B cell (primary cell): ENCODE data around the gene EGLN2. TPM values are rescaled to one million over a fixed set of nuclear protein-coding genes. Genes with fewer than 3 reads are reported as not detected.
A peak's percentile ranks its signal among the peaks of the same experiment; 100 is the strongest.

Source experiments
- ATAC-seq: fragments of 200-7000 bp; cut with Tn5 transposase; one replicate; pipeline ENCODE4 v1.10.0; 2021; ENCODE audit warnings: low read depth, mild to moderate bottlenecking, moderate number of reproducible peaks, moderate library complexity
- CTCF ChIA-PET: fragments of 350-600 bp; sonication (Branson Sonifier 250); formaldehyde crosslinking; loops from one replicate; lab custom pipeline; 2021; ENCODE audit warnings: antibody characterized with exemption, inconsistent platforms; lab: Charles Lee
- POLR2A ChIA-PET: fragments of 350-600 bp; sonication (Branson Sonifier 250); formaldehyde crosslinking; loops from one replicate; lab custom pipeline; 2021; ENCODE audit warnings: antibody characterized with exemption; lab: Charles Lee
- DNase-seq: peaks from one replicate; pipeline ENCODE4 v3.0.0; 2013
- H2AFZ ChIP-seq: 2 replicates; pipeline ENCODE4 v1.6.1; 2012; ENCODE audit warnings: mild to moderate bottlenecking, low read depth, low read length; ENCODE audit not compliant: insufficient read depth, poor library complexity, severe bottlenecking
- H3K27ac ChIP-seq, 2 donors: 1 replicate in 1 of 2; 2 replicates in 1 of 2; pipeline ENCODE4 v1.5.1; 2012 to 2013; ENCODE audit warnings: low read length in 2 of 2, mild to moderate bottlenecking in 2 of 2, moderate library complexity in 1 of 2
- H3K27me3 ChIP-seq, 4 experiments: fragments of 200-600 bp in 1 of 4; sonication (generic) in 1 of 4; replicated peaks in 1 of 4; 1 replicate in 2 of 4; 2 replicates in 2 of 4; pipeline versions ENCODE4 v1.6.1 to v1.7.0; 2013 to 2016; ENCODE audit warnings: low read length in 3 of 4, mild to moderate bottlenecking in 2 of 4, mixed read lengths in 1 of 4, moderate library complexity in 1 of 4; ENCODE audit not compliant: insufficient read depth in 4 of 4, control insufficient read depth in 3 of 4; ENCODE audit errors: control extremely low read depth in 1 of 4
- H3K36me3 ChIP-seq, 2 experiments: replicated peaks in 1 of 2; 1 replicate in 1 of 2; 2 replicates in 1 of 2; pipeline versions ENCODE4 v1.6.1 to v1.7.1; 2013; ENCODE audit warnings: low read length in 1 of 2; ENCODE audit not compliant: insufficient read depth in 2 of 2, control insufficient read depth in 1 of 2; ENCODE audit errors: control extremely low read depth in 1 of 2, extremely low read depth in 1 of 2
- H3K4me1 ChIP-seq, 2 donors: fragments of 200-600 bp in 1 of 2; sonication (generic) in 1 of 2; 1 replicate in 1 of 2; 2 replicates in 1 of 2; pipeline versions ENCODE4 v1.5.1 to v1.6.1; 2013 to 2017; ENCODE audit warnings: low read length in 2 of 2; ENCODE audit not compliant: control insufficient read depth in 2 of 2, insufficient read depth in 2 of 2
- H3K4me2 ChIP-seq: replicated peaks from 2 replicates; pipeline ENCODE3; 2012; ENCODE audit warnings: mild to moderate bottlenecking, low read depth, low read length; ENCODE audit not compliant: poor library complexity, severe bottlenecking
- H3K4me3 ChIP-seq, 5 experiments: fragments of 200-600 bp in 1 of 5; sonication (generic) in 1 of 5; 1 replicate in 3 of 5; 2 replicates in 2 of 5; pipeline versions ENCODE4 v1.5.1 to v1.7.0; 2011 to 2016; ENCODE audit warnings: low read length in 4 of 5, mild to moderate bottlenecking in 4 of 5, low read depth in 2 of 5, control low read depth in 1 of 5, moderate library complexity in 1 of 5; ENCODE audit not compliant: insufficient read depth in 1 of 5; ENCODE audit errors: control extremely low read depth in 1 of 5, extremely low read depth in 1 of 5
- H3K79me2 ChIP-seq: fragments of 200-600 bp; sonication (generic); one replicate; pipeline ENCODE4 v1.6.0; 2016; ENCODE audit warnings: low read length; ENCODE audit not compliant: control insufficient read depth, insufficient read depth
- H3K9ac ChIP-seq: fragments of 200-600 bp; sonication (generic); 2 replicates; pipeline ENCODE4 v1.6.1; 2017; ENCODE audit warnings: mild to moderate bottlenecking, low read length, moderate library complexity
- H3K9me3 ChIP-seq, 3 donors: one replicate each; pipeline versions ENCODE4 v1.6.1 to v1.7.1; 2013; ENCODE audit warnings: low read length in 2 of 3; ENCODE audit not compliant: control insufficient read depth in 2 of 3, insufficient read depth in 1 of 3; ENCODE audit errors: control extremely low read depth in 1 of 3
- H4K20me1 ChIP-seq: 2 replicates; pipeline ENCODE4 v1.6.0; 2012; ENCODE audit warnings: mild to moderate bottlenecking, low read length; ENCODE audit not compliant: insufficient read depth, control insufficient read depth, poor library complexity, severe bottlenecking
- H3K27ac Mint-ChIP-seq: one replicate; pipeline ENCODE4 v1.8.0; 2021; ENCODE audit warnings: mixed read lengths
- H3K27me3 Mint-ChIP-seq: one replicate; pipeline ENCODE4 v1.8.0; 2021; ENCODE audit warnings: mixed read lengths
- H3K4me1 Mint-ChIP-seq: one replicate; pipeline ENCODE4 v1.8.0; 2021; ENCODE audit warnings: mixed read lengths
- H3K4me3 Mint-ChIP-seq: one replicate; pipeline ENCODE4 v1.8.0; 2021; ENCODE audit warnings: mixed read lengths
- H3K9me3 Mint-ChIP-seq: one replicate; pipeline ENCODE4 v1.8.0; 2022; ENCODE audit warnings: mixed read lengths; ENCODE audit not compliant: insufficient read depth
- CTCF ChIP-seq: fragments of 200-600 bp; IDR thresholded peaks from one replicate; pipeline ENCODE4 v1.8.0; 2022; ENCODE audit warnings: antibody characterized with exemption, mild to moderate bottlenecking
- EZH2 ChIP-seq: IDR thresholded peaks from 2 replicates; pipeline ENCODE4 v1.6.1; 2012; ENCODE audit warnings: borderline replicate concordance, low read depth, mild to moderate bottlenecking, moderate library complexity, low read length; ENCODE audit not compliant: insufficient read depth, poor library complexity, severe bottlenecking
- WGBS: methylation state at CpG from one replicate; pipeline ENCODE4 v1.1.5; 2013; ENCODE audit warnings: missing lambda C conversion rate; ENCODE audit not compliant: insufficient coverage; 5-methylcytosine and 5-hydroxymethylcytosine counted together
- intact Hi-C: fragments of 100-400 bp; cut with micrococcal nuclease; formaldehyde crosslinking; loops from one replicate; pipeline ENCODE4 v1.10.0; 2022
- polyA plus RNA-seq: library from polyadenylated mRNA; depleted of rRNA; stranded (reverse); fragments of >200 nt; gene quantifications from 2 replicates; pipeline ENCODE4 v1.2.3, GENCODE V29; 2012
- total RNA-seq, 2 donors: library from RNA; stranded (reverse); fragments of 120-200 nt in 1 of 2; gene quantifications; 1 replicate in 1 of 2; 2 replicates in 1 of 2; pipeline versions ENCODE4 v1.2.3 to v1.2.4, GENCODE V29; 2013 to 2022

The EGLN2 gene
- total and polyA plus RNA-seq, 2 donors (not counting 1 experiment from before 2014, with no cell fraction given): 130 to 178 TPM

GRCh38 chr19:40806423-40807146 lies 7.6 kb downstream of the EGLN2 start:
- 49% methylated on average over 18 of the region's 26 CpGs for WGBS
- peak; percentile 15 for ATAC-seq
- ChIA-PET CTCF (interaction anchor here (0.8 to 4.8 kb wide), 11 partner anchors 8 to 144 kb away, joined by 3 to 39 read pairs (median 8); partner anchors contain the start of genes ACTMAP, COQ8B, EGLN2 and ITPKC), POLR2A (interaction anchor here (0.6 to 1.5 kb wide), 5 partner anchors 8 to 204 kb away, joined by 3 to 8 read pairs (median 5); partner anchors contain the start of genes ACTMAP, EGLN2, RAB4B and SNRPA)
- Histone ChIP-seq H3K9me3 (no peaks in the 10 kb centered on the region), H3K36me3 (peaks cover 0 to 76% of the 10 kb centered on the region in 2 experiments), H3K27ac (peak overlapping the region; percentile 47 to 86), H3K27me3 (no peaks in the 10 kb centered on the region), H4K20me1 (peaks cover 82% of the 10 kb centered on the region), H3K4me1 (peaks cover 60 to 76% of the 10 kb centered on the region in 2 donors), H3K9ac (no peak overlapping the region), H3K79me2 (peaks cover 79% of the 10 kb centered on the region), H2AFZ (no peak overlapping the region), H3K4me2 (peak overlapping the region; percentile 93), H3K4me3 (no peak overlapping the region)
- Mint-ChIP-seq H3K27ac (peak overlapping the region; percentile 85), H3K4me1 (peaks cover 81% of the 10 kb centered on the region), H3K4me3 (peak overlapping the region; percentile 60), H3K9me3 (no peaks in the 10 kb centered on the region), H3K27me3 (no peaks in the 10 kb centered on the region)
- intact Hi-C loops: loop anchor here (1.0 to 2.0 kb wide), 2 partner anchors 8 to 56 kb away; partner anchors contain the start of genes ACTMAP and SNRPA
- peak; percentile 73 for DNase-seq
- TF ChIP-seq CTCF: peak; percentile 85
- TF ChIP-seq EZH2: no peak
